Liver (tissue), 3 donors: Measurements from ENCODE around the gene ATP2C2.

ENCODE experiments used
- CTCF ChIP-seq: fragments of 150-350 bp; IDR thresholded peaks from 2 replicates; pipeline ENCODE4 v1.5.1; 2017; ENCODE audit warnings: improper control_type of control experiment, low read depth, low read length; ENCODE audit not compliant: missing input control
- EGR1 ChIP-seq, 2 donors: IDR thresholded peaks; 2 replicates each; pipeline ENCODE4 v1.6.1; 2016 to 2018; ENCODE audit warnings: antibody characterized with exemption in 2 of 2, low read depth in 2 of 2
- GABPA ChIP-seq, 2 donors: IDR thresholded peaks in 1 of 2; conservative IDR thresholded peaks in 1 of 2; 2 replicates each; pipeline ENCODE4 v1.6.1; 2016; ENCODE audit warnings: antibody characterized with exemption in 2 of 2, mild to moderate bottlenecking in 1 of 2, moderate library complexity in 1 of 2
- RAD21 ChIP-seq, 2 donors: IDR thresholded peaks; 2 replicates each; pipeline ENCODE4 v1.6.1; 2016; ENCODE audit warnings: antibody characterized with exemption in 2 of 2, mild to moderate bottlenecking in 2 of 2
- REST ChIP-seq: IDR thresholded peaks from 2 replicates; pipeline ENCODE4 v1.6.1; 2016; ENCODE audit warnings: antibody characterized with exemption, mild to moderate bottlenecking
- SP1 ChIP-seq: IDR thresholded peaks from 2 replicates; pipeline ENCODE4 v1.6.1; 2018; ENCODE audit warnings: antibody characterized with exemption, mild to moderate bottlenecking
- TAF1 ChIP-seq: conservative IDR thresholded peaks from 2 replicates; pipeline ENCODE4 v1.6.1; 2016; ENCODE audit warnings: antibody characterized with exemption, mild to moderate bottlenecking
- YY1 ChIP-seq: IDR thresholded peaks from 2 replicates; pipeline ENCODE4 v1.6.1; 2016; ENCODE audit warnings: antibody characterized with exemption, mild to moderate bottlenecking
- TF ChIP-seq, protein P1 (sequence below): IDR thresholded peaks from 2 replicates; pipeline ENCODE4 v1.6.1; 2016; ENCODE audit warnings: antibody characterized with exemption
- TF ChIP-seq, protein P2 (sequence below): IDR thresholded peaks from 2 replicates; pipeline ENCODE4 v1.6.1; 2016; ENCODE audit warnings: antibody characterized with exemption
- donor health status: healthy.
- donor health status: healthy.

GRCh38 chr16:84502075-84502474 is 133.7 kb downstream of the ATP2C2 start:
- TF ChIP-seq CTCF (no peak), TAF1 (no peak), REST (no peak), YY1 (no peak), SP1 (no peak), RAD21 (IDR thresholded peaks at IDR 0.05) (no peak), EGR1 (IDR thresholded peaks at IDR 0.05; ENCODE audit: low read depth in 2 of 2) (no peak), GABPA (IDR thresholded peaks at IDR 0.05 in 1 of 2, conservative IDR thresholded peaks at IDR 0.05 in 1 of 2) (no peak)
- TF ChIP-seq, protein P1, sequence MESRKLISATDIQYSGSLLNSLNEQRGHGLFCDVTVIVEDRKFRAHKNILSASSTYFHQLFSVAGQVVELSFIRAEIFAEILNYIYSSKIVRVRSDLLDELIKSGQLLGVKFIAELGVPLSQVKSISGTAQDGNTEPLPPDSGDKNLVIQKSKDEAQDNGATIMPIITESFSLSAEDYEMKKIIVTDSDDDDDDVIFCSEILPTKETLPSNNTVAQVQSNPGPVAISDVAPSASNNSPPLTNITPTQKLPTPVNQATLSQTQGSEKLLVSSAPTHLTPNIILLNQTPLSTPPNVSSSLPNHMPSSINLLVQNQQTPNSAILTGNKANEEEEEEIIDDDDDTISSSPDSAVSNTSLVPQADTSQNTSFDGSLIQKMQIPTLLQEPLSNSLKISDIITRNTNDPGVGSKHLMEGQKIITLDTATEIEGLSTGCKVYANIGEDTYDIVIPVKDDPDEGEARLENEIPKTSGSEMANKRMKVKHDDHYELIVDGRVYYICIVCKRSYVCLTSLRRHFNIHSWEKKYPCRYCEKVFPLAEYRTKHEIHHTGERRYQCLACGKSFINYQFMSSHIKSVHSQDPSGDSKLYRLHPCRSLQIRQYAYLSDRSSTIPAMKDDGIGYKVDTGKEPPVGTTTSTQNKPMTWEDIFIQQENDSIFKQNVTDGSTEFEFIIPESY = no peak
- TF ChIP-seq, protein P2, sequence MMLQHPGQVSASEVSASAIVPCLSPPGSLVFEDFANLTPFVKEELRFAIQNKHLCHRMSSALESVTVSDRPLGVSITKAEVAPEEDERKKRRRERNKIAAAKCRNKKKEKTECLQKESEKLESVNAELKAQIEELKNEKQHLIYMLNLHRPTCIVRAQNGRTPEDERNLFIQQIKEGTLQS = no peak
